K562 (cell line): Measurements from ENCODE around the gene RPH3AL.

Experiments used
- CBX5 ChIP-seq: IDR thresholded peaks from 2 replicates; pipeline ENCODE4 v1.6.1; 2014; ENCODE audit warnings: low read depth, borderline replicate concordance
- CHD2 ChIP-seq: IDR thresholded peaks from 2 replicates; pipeline ENCODE4 v1.6.1; 2011; ENCODE audit warnings: low read depth, low read length
- EP300 ChIP-seq: IDR thresholded peaks from 2 replicates; pipeline ENCODE4 v1.6.1; 2012; ENCODE audit warnings: low read length, improper control_type of control experiment
- ETV6 ChIP-seq, 3 experiments: fragments of 150-350 bp in 1 of 3; sonication (generic) in 1 of 3; formaldehyde crosslinking in 1 of 3; IDR thresholded peaks; 2 replicates each; pipeline versions ENCODE4 v1.6.1 to v1.8.0; 2014 to 2022; ENCODE audit warnings: borderline replicate concordance in 2 of 3, low read depth in 2 of 3, antibody characterized with exemption in 1 of 3, low read length in 1 of 3, mild to moderate bottlenecking in 1 of 3, missing genetic modification reagents in 1 of 3
- HMGN3 ChIP-seq: IDR thresholded peaks from 2 replicates; pipeline ENCODE4 v1.6.1; 2011; ENCODE audit warnings: borderline replicate concordance, low read depth, mild to moderate bottlenecking, mixed read lengths, low read length; ENCODE audit not compliant: insufficient read length; ENCODE audit errors: extremely low read depth
- NEUROD1 ChIP-seq: fragments of 150-350 bp; IDR thresholded peaks from 2 replicates; pipeline ENCODE4 v1.6.1; 2014; ENCODE audit warnings: borderline replicate concordance, low read length, low read depth; ENCODE audit not compliant: partially characterized antibody
- POU5F1 ChIP-seq: fragments of 150-350 bp; IDR thresholded peaks from 2 replicates; pipeline ENCODE4 v1.6.1; 2014; ENCODE audit warnings: borderline replicate concordance, low read length, low read depth, mild to moderate bottlenecking; ENCODE audit not compliant: partially characterized antibody
- TEAD1 ChIP-seq, 2 experiments: fragments of 450-650 bp in 1 of 2; sonication (generic) in 1 of 2; formaldehyde crosslinking; IDR thresholded peaks; 2 replicates each; pipeline versions ENCODE4 v1.4.0 to v1.8.0; 2020 to 2022; ENCODE audit warnings: mild to moderate bottlenecking in 2 of 2, missing genetic modification reagents in 1 of 2
- TEAD2 ChIP-seq: fragments of 450-650 bp; IDR thresholded peaks from 2 replicates; pipeline ENCODE4 v1.6.1; 2016; ENCODE audit warnings: missing genetic modification characterization, control low read depth, missing compliant biosample characterization
- TF ChIP-seq, protein P1 (sequence below): sonication (generic); formaldehyde crosslinking; IDR thresholded peaks from 2 replicates; pipeline ENCODE4 v1.9.0; 2022; ENCODE audit warnings: mild to moderate bottlenecking, missing genetic modification reagents
- TF ChIP-seq, protein P2 (sequence below): fragments of 450-650 bp; IDR thresholded peaks from 2 replicates; pipeline ENCODE4 v1.6.1; 2016; ENCODE audit warnings: missing biosample characterization, missing genetic modification characterization
- TF ChIP-seq, protein P3 (sequence below), 2 experiments: fragments of 450-650 bp; formaldehyde crosslinking in 1 of 2; IDR thresholded peaks; 2 replicates each; pipeline versions ENCODE4 v1.4.0 to v1.6.1; 2014 to 2020; ENCODE audit warnings: mild to moderate bottlenecking in 2 of 2, borderline replicate concordance in 1 of 2, low read depth in 1 of 2
- TF ChIP-seq, protein P4 (sequence below): fragments of 250-450 bp; sonication (Bioruptor Pico); IDR thresholded peaks from 2 replicates; pipeline ENCODE4 v1.6.1; 2021; ENCODE audit warnings: mild to moderate bottlenecking

DNA sequence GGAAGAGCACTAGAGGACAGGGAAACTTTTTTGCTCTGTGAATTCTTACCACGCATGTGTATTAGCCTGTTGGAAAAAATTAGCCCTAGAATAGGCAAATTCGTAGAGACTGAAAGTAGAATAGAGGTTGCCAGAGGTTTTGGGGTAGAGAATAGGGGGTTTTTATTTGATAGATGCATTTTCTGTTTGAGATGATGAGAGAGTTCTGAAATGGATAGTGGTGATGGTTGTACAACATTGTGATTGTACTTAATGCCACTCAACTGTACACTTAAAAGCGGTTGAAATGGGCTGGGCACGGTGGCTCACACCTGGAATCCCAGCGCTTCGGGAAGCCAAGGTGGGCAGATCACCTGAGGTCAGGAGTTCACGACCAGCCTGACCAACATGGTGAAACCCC is 163.2 kb downstream of the RPH3AL start:
- TF ChIP-seq HMGN3: no peak
- no peak for TF ChIP-seq POU5F1
- TF ChIP-seq, protein P1, sequence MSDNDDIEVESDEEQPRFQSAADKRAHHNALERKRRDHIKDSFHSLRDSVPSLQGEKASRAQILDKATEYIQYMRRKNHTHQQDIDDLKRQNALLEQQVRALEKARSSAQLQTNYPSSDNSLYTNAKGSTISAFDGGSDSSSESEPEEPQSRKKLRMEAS (CRISPR knock-in tag): no peak
- no peak for TF ChIP-seq CHD2
- no peak for TF ChIP-seq EP300
- TF ChIP-seq, protein P2, sequence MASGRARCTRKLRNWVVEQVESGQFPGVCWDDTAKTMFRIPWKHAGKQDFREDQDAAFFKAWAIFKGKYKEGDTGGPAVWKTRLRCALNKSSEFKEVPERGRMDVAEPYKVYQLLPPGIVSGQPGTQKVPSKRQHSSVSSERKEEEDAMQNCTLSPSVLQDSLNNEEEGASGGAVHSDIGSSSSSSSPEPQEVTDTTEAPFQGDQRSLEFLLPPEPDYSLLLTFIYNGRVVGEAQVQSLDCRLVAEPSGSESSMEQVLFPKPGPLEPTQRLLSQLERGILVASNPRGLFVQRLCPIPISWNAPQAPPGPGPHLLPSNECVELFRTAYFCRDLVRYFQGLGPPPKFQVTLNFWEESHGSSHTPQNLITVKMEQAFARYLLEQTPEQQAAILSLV (tag): no peak
- TF ChIP-seq TEAD1 (CRISPR knock-in tag; IDR thresholded peaks at IDR 0.05): no peak
- no peak for TF ChIP-seq NEUROD1
- TF ChIP-seq, protein P3, sequence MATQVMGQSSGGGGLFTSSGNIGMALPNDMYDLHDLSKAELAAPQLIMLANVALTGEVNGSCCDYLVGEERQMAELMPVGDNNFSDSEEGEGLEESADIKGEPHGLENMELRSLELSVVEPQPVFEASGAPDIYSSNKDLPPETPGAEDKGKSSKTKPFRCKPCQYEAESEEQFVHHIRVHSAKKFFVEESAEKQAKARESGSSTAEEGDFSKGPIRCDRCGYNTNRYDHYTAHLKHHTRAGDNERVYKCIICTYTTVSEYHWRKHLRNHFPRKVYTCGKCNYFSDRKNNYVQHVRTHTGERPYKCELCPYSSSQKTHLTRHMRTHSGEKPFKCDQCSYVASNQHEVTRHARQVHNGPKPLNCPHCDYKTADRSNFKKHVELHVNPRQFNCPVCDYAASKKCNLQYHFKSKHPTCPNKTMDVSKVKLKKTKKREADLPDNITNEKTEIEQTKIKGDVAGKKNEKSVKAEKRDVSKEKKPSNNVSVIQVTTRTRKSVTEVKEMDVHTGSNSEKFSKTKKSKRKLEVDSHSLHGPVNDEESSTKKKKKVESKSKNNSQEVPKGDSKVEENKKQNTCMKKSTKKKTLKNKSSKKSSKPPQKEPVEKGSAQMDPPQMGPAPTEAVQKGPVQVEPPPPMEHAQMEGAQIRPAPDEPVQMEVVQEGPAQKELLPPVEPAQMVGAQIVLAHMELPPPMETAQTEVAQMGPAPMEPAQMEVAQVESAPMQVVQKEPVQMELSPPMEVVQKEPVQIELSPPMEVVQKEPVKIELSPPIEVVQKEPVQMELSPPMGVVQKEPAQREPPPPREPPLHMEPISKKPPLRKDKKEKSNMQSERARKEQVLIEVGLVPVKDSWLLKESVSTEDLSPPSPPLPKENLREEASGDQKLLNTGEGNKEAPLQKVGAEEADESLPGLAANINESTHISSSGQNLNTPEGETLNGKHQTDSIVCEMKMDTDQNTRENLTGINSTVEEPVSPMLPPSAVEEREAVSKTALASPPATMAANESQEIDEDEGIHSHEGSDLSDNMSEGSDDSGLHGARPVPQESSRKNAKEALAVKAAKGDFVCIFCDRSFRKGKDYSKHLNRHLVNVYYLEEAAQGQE (IDR thresholded peaks at IDR 0.05; ENCODE audit: borderline replicate concordance): no peak
- TF ChIP-seq, protein P3 (CRISPR knock-in tag; IDR thresholded peaks at IDR 0.05; ENCODE audit: low read depth): no peak
- TF ChIP-seq, protein P4, sequence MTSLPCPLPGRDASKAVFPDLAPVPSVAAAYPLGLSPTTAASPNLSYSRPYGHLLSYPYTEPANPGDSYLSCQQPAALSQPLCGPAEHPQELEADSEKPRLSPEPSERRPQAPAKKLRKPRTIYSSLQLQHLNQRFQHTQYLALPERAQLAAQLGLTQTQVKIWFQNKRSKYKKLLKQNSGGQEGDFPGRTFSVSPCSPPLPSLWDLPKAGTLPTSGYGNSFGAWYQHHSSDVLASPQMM (CRISPR knock-in tag): no peak
- no peak for TF ChIP-seq ETV6 (IDR thresholded peaks at IDR 0.05; ENCODE audit: borderline replicate concordance in 1 of 2, low read depth in 2 of 2, low read length in 1 of 2)
- no peak for TF ChIP-seq ETV6 (CRISPR knock-in tag; IDR thresholded peaks at IDR 0.05; ENCODE audit: borderline replicate concordance)
- no peak for TF ChIP-seq CBX5
- TF ChIP-seq TEAD2 (tag): no peak
